ENCODE data around the gene PLEKHG3.

Gene PLEKHG3

GRCh38 chr14:64708148-64709004 is 4.2 kb downstream of the PLEKHG3 start:
- no peak for DNase-seq

- no peak for DNase-seq
These were observed 4.9 kb downstream of the PLEKHG3 start for GRCh38 chr14:64709126-64709525.

- no peak for DNase-seq
These were observed 6.8 kb downstream of the PLEKHG3 start for GRCh38 chr14:64711039-64711438.

- no peak for DNase-seq
These were observed 9.5 kb downstream of the PLEKHG3 start for GRCh38 chr14:64713677-64714076.

DNA sequence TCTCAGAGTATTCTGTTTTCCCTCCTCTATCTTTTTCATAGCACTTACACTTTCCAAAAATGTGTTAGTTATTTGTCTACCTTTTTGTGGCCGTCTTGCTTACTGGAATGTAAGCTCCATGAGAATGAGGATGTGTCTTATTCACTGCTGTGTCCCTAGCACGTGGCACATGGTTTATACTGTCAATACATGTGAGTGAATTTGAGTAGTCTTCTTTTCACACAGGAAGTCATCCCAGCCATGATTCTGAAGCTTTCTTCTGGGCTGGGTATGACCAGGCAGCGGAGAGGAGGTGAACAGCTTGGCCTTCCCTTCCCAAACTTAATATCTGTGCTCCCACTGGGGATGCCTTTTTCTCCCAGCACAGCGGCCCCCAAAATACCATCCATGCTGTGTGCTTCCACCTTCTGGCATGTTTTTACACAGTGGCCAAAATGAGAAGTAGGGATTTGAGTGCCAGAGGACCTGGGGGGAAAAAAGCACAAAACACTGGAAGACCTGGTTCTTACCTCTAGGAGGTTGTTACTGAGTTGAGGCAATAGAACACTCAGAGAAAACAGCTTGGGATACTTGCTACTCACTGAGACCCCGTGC is 10.3 kb downstream of the PLEKHG3 start:
- no peak for DNase-seq

DNA sequence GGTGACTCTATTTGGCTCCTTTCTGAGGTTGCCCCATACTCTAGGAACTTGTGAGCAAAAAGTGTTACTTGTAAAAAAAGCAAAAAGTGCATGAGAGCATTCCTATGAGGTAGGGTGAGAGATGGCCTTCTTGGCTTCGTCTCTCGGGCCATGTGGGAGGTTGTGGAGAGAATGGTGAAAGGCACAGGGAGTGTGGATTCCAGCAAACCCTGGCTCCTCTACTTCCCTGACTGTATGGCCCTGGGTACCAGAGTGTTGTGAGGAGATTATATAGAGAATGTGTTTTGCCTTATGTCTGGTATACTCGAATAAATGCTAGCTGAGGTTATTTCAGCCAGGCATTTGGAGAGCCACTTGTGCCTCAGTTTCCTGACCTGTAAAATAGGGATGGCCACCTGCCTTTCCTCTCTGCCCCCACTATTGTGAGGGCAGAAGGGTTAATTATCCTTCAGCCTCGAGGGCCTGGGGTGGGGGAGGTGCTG is 11.0 kb downstream of the PLEKHG3 start:
- DNase-seq = no peak

DNA sequence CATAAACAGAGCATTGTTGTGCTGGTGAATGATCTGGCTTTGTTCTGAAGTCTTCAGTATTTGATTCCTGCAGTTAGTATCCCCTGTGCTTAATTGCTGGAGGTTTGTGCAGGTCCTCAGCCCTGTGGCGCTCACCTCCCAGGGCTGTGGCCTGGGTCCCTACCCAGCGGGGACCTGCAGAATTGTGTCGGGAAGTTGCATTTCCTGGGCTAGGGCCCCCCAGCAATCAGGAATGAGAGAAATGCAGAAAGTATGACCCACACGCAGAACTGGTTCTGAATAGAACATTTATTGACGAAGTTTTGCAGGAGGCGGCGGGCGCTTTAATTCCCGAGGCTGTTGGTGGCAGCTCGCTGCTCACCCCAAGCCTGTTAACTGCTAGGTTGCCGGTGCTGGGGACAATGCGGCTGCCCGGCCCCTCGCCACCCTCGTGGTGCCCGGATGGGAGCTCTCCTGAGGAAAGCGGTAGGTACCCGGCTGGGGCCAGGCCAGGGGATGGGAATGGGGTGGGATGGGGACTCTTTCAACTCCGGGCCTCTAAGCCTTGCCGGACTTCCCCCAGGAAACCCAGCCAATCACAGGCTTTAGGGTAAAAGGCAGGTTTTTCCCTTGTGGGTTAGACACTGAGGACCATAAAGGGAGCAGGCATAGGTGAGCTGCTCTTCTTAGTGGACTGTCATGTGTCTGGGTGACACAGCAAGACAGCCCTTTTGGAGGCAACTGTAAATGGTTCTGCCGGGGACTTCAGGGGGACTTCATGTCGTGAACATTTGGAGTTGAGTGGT is 11.6 kb downstream of the PLEKHG3 start:
- no peak for DNase-seq

GRCh38 chr14:64717870-64718269 is 13.6 kb downstream of the PLEKHG3 start:
- no peak for DNase-seq

- DNase-seq = no peak
These were observed 14.5 kb downstream of the PLEKHG3 start for GRCh38 chr14:64718762-64719161.

DNA sequence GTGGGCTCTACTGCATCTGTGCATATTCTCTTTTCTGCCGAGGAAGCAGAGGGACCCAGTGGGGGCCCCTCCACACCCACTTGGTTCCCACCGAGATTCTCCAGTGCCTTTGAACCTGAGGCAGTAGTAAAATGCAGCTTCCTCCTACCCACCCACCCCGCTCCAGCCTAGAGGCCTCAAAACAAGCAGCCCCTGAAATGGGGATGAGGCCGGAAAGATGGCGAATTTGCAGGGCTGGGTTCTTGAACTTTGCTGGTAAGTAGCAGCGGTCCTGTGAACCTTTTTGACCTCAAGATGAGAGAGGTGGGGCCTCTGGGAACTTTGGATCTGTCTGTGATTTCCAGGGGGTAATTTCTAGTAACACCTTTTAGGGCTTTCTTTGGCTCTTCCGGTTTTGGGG is 15.4 kb downstream of the PLEKHG3 start:
- no peak for DNase-seq

- no peak for DNase-seq
These were observed 15.9 kb downstream of the PLEKHG3 start for GRCh38 chr14:64720131-64720576.

DNA sequence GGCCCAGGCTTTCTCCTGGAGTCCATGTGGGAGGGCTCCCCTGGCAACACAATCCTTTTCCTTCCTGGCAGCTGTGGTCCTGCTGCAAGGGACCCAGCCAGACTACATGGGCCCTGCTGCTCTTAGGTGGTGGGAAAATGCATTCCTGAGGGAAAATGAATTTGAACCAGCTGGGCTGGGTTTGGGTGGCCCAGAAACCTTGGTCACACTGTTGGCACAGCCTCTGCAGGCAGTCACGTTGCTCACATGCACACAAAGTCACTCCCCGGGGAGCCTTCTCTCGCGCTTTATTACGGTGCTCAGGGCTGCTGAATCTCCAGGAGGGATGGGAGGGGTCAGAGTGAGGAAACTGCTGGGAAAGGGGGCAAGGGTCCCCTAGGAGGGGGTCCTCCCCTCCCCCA is 17.2 kb downstream of the PLEKHG3 start:
- no peak for DNase-seq

DNA sequence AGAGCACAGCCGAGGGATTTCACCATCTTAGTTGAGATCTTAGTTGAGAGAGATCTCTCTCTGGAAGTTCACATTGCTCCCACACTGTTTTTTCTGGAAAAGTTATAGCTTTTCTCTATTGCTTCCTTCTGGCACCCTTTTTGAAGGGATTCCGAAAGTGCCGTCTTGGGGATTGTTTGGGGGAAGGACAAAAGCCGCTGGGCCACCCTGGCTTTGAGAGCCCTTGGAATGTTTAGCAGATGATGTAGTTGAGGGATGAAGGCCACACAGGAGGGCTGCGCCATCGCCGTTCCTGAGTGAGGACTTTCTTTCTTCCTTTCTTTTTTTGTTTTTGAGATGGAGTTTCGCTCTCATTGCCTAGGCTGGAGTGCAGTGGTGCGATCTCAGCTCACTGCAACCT is 17.7 kb downstream of the PLEKHG3 start:
- DNase-seq = no peak

DNA sequence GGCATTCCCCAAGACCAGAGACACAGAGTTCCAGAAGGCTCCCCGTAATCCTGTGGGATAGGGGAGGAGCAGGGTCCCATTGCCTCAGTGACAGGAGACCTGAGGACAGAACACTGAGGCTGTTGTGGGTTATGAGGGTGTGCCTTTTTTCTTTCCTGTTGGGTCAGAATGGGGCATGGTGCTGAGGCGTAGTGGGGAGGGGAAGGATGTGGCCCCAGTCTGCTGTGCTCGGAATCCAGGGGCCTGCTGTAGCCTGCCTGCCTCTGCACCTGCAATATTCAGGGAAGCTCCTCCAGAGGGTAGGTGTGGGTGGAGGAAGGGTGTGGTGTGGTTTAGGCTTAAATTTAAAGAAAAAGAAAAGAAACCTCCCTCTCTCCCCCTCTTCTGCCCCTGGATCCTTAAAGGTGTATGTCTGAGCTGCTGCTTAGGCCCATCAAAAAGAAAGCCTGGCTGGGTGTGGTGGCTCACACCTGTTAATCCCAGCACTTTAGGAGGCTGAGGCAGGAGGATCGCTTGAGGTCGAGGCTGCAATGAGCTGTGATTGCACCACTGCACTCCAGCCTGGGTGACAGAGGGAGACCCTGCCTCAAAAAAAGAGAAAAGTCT is 18.7 kb downstream of the PLEKHG3 start:
- no peak for DNase-seq

DNA sequence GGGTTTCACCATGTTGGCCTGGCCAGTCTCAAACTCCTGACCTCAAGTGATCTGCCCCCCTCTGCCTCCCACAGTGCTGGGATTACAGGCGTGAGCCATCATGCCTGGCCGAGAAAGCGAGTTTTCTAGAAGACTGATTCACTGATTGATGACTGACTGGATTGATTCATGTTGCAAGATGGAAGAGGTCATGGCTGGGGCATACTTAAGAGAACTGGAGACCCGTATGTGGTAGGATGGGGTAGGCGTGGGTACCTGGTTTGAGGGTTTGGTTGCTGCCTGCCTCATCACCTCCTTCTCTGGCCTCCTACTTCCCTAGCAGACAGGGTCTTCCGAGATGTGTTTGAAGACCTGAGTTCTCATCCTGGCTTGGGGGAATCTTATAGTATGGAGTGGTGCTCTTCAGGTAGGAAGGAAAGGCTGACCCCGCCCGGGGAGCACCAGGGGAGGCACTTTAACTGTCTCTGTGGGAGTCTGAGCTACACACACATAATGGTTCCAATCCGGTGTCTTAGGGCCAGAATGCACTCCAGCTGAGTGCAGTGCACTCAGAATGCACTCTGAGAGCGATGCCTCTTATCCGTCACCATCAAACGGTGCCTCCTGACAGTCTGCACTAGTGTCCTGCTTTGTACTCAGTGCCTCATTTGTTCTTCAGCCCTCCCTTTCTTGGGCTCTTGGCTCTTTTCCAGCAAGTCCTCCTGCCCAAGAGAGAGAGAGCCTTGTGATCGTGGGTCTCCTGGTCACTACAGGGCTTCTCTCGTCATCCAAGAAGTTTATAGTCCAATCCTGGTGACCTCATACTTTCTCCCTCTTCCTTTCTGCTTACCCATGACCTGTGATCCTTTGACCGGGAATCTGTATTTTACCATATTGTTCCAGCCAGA is 19.7 kb downstream of the PLEKHG3 start:
- DNase-seq = no peak

- no peak for DNase-seq
These were observed 20.3 kb downstream of the PLEKHG3 start for GRCh38 chr14:64724578-64724930.

DNA sequence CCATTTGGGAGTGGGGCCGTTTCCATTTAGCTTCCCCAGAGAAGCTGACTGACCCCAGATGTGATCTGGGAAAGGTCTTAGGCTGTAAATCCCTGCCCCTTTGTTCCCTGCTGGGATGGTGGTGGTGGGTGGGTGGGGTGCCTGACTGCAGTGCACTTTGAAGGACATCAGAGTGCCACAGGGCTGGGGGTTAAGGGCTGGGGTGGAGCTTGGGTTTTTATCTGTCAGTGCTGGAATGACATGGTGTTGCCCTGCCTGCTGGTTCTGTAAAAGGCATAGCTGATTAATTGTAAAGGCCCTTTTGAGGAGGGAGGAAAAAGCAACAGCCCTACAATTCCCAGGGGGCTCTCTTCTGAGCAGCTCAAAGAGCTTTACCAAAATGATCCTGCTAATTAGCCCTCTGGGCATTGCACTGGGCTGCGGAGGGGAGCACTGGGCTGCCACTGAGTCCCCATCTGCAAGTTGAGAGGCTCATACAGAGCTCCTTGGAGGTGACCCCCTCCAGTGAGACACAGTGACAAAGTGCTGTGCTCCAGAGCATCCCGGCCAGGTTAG is 21.1 kb downstream of the PLEKHG3 start:
- no peak for DNase-seq

GRCh38 chr14:64725879-64726584 is 21.8 kb downstream of the PLEKHG3 start:
- DNase-seq = no peak

DNA sequence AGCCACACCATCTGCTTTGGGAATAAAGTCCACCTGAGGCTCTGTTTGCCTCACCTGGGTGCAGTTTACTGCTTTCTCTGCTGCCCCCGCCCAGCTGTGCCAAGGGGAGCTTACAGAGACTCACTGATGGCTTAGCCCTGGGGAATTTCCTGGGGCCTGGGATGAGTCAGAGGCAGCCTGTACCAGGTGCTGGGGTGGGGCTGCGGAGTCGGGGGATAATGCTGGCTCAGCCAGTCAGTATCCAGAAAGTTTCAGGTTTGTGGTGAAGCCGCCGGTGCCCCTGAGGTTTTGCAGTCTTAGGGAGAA is 22.3 kb downstream of the PLEKHG3 start:
- no peak for DNase-seq

DNA sequence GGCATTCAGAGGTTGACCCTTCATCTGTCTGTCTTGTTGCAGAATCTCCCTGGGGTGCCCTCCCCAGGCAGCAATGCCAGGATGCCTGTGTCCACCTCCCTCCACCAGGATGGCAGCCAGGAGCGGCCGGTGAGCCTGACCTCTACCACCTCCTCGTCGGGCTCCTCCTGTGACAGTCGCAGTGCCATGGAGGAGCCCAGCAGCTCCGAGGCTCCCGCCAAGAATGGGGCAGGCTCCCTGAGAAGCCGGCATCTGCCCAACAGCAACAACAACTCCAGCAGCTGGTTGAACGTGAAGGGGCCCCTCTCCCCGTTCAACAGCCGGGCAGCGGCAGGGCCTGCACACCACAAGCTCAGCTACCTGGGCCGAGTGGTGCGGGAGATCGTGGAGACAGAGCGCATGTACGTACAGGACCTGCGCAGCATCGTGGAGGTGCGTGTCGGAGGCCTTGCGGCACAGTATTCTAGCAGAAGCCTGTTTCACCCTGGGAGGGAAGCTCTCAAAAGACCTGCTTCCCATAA is 23.4 kb downstream of the PLEKHG3 start:
- DNase-seq = no peak

DNA sequence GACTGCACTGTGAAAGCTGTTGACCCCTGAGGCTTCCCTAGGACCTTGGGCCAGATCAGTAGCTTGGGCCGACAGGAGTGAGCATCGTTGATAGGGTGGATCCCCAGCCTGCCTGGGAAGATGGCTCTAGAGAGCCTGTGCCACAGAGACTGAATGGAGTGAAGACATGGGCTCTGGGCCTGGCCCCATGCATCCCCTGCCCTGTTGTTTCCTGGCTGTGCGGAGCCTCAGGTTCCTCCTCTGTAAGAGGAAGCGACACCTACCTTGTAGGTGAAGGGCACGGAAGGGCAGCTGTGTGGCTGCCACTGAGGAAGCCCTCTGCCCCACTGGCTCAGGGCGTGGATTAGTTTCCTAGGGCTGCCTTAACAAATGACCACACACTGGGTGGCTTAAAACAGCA is 23.9 kb downstream of the PLEKHG3 start:
- DNase-seq = no peak
